ENCODE measurements around the gene PPP1R9B. TPM values are rescaled to one million over a fixed set of nuclear protein-coding genes. Genes with fewer than 3 reads are reported as not detected.

PPP1R9B gene
- total and polyA plus RNA-seq, 2 of the 8 experiments (the other 6 are each of a cell fraction or from before 2014, with no cell fraction given) = 5.2 to 13.1 TPM

DNA sequence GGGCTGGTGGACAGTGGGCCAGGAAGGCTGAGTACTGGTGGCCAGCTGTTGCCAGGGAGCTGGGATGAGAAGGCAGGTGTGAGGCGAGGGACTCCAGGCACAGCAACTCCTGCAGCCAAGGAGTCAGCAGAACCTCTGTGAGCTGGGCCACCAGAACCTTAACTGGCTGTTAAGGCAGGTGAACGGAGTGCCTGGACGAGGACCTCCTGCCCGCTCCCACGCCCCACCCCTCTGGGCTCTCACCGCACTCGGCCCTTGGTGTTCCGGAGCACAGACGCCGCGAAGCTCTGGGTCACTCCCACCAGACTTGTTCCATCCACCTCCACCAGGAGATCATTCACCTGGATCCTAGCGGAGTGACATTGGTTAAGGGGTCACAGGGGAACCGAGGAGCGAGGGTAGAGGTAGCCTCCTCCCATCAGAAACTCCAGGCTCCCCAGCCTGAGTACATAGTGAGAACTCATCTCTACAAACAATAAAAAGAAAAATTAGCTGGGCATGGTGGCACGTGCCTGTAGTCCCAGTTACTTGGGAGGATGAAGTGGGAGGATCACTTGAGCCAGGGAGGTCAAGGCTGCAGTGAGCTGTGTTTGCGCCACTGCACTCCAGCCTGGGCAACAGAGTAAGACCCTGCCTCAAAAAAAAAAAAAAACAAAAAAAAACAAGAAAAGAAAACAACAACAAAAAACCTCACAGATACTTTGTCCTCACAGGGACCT is 9.3 kb downstream of the PPP1R9B start (continued):
- TF ChIP-seq KDM5A (IDR thresholded peaks at IDR 0.05; ENCODE audit: low read length) (no peak), POLR2A (IDR thresholded peaks at IDR 0.05; ENCODE audit: control extremely low read depth in 1 of 2, low read depth in 2 of 2, low read length in 2 of 2) (no peak), POU5F1 (IDR thresholded peaks at IDR 0.05; ENCODE audit: low read depth, low read length) (no peak), RXRA (IDR thresholded peaks at IDR 0.05; ENCODE audit: insufficient read depth, low read depth, low read length) (no peak), CREB1 (IDR thresholded peaks at IDR 0.05) (no peak), CTBP2 (IDR thresholded peaks at IDR 0.05; ENCODE audit: borderline replicate concordance, insufficient read depth, insufficient read length, low read length) (no peak)
